DOHH2 (cell line): ENCODE results near the gene KCNG4.

ENCODE experiments used
- EZH2phosphoT487 ChIP-seq: fragments of 200-600 bp; sonication (generic); IDR thresholded peaks from 2 replicates; pipeline ENCODE4 v1.6.1; 2017; ENCODE audit warnings: borderline replicate concordance, mild to moderate bottlenecking, antibody characterized with exemption, low read length, moderate library complexity, mixed read lengths
- TF ChIP-seq, protein P1 (sequence below): fragments of 200-600 bp; sonication (generic); IDR thresholded peaks from one replicate; pipeline ENCODE4 v1.5.1; 2014; ENCODE audit warnings: antibody characterized with exemption, mild to moderate bottlenecking, low read depth, low read length; ENCODE audit not compliant: poor library complexity, severe bottlenecking

DNA sequence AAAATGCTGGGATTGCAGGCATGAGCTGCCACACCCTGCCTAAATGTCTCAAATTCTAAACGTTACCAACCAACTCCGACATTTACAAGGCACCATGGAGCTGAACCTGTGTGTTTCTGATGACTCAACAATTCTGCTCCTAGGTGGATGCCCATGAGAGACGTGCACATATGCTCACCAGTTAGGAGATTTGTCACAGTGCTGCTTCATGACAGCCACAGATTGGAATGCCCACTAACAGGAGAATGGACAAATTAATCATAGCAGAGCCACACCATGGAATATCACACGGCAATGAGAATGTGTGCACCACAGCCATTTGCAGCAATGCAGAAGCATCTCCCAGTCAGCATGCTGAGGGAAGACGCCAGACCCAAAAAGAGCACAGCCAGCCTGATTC lies 8.0 kb upstream of the KCNG4 start:
- TF ChIP-seq, protein P1, sequence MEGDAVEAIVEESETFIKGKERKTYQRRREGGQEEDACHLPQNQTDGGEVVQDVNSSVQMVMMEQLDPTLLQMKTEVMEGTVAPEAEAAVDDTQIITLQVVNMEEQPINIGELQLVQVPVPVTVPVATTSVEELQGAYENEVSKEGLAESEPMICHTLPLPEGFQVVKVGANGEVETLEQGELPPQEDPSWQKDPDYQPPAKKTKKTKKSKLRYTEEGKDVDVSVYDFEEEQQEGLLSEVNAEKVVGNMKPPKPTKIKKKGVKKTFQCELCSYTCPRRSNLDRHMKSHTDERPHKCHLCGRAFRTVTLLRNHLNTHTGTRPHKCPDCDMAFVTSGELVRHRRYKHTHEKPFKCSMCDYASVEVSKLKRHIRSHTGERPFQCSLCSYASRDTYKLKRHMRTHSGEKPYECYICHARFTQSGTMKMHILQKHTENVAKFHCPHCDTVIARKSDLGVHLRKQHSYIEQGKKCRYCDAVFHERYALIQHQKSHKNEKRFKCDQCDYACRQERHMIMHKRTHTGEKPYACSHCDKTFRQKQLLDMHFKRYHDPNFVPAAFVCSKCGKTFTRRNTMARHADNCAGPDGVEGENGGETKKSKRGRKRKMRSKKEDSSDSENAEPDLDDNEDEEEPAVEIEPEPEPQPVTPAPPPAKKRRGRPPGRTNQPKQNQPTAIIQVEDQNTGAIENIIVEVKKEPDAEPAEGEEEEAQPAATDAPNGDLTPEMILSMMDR: no peak
- TF ChIP-seq EZH2phosphoT487: no peak
